ENCODE measurements around the gene PSKH1.
A peak's percentile ranks its signal among the peaks of the same experiment; 100 is the strongest.
"Not testable (repeated sequence)": the region's sequence is repeated elsewhere in the genome, so short reads cannot be mapped to it uniquely, and the experiment has no call there.

PSKH1 gene

DNA sequence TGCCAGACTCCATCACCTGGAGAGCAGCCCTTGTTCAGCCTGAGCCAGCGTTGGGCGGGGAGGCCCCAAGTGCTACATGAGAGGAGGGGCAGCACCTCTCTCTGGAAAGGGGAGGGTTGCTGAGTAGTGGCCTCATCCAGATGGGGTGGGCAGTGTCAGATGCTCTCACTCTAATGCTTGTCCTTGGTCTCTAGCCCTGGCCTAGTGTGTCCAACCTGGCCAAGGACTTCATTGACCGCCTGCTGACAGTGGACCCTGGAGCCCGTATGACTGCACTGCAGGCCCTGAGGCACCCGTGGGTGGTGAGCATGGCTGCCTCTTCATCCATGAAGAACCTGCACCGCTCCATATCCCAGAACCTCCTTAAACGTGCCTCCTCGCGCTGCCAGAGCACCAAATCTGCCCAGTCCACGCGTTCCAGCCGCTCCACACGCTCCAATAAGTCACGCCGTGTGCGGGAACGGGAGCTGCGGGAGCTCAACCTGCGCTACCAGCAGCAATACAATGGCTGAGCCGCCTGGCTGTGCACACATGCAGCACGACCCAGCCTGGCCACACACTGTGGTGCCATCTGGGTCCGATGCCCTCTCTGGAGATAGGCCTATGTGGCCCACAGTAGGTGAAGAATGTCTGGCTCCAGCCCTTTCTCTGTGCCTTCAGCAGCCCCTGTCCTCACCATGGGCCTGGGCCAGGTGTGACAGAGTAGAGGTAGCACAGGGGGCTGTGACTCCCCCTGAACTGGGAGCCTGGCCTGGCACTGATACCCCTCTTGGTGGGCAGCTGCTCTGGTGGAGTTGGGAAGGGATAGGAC is 34.3 kb downstream of the PSKH1 start:
- no peak for DNase-seq

GRCh38 chr16:67928147-67928546 is 35.1 kb downstream of the PSKH1 start:
- no peak for DNase-seq

DNA sequence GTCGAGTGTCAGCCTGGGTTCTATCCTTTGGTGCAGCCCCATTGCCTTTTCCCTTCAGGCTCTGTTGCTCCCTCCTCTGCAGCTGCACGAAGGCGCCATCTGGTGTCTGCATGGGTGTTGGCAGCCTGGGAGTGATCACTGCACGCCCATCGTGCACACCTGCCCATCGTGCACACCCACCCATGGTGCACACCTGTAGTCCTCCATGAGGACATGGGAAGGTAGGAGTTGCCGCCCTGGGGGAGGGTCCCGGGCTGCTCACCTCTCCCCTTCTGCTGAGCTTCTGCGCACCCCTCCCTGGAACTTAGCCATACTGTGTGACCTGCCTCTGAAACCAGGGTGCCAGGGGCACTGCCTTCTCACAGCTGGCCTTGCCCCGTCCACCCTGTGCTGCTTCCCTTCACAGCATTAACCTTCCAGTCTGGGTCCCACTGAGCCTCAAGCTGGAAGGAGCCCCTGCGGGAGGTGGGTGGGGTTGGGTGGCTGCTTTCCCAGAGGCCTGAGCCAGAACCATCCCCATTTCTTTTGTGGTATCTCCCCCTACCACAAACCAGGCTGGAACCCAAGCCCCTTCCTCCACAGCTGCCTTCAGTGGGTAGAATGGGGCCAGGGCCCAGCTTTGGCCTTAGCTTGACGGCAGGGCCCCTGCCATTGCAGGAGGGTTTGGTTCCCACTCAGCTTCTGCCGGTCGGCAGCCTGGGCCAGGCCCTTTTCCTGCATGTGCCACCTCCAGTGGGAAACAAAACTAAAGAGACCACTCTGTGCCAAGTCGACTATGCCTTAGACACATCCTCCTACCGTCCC is 35.7 kb downstream of the PSKH1 start:
- peak; percentile 81 for DNase-seq

GRCh38 chr16:67930191-67930590 is 37.1 kb downstream of the PSKH1 start:
- DNase-seq: no peak

- DNase-seq: no peak
Observed at GRCh38 chr16:67930678-67931211, 37.7 kb downstream of the PSKH1 start.

DNA sequence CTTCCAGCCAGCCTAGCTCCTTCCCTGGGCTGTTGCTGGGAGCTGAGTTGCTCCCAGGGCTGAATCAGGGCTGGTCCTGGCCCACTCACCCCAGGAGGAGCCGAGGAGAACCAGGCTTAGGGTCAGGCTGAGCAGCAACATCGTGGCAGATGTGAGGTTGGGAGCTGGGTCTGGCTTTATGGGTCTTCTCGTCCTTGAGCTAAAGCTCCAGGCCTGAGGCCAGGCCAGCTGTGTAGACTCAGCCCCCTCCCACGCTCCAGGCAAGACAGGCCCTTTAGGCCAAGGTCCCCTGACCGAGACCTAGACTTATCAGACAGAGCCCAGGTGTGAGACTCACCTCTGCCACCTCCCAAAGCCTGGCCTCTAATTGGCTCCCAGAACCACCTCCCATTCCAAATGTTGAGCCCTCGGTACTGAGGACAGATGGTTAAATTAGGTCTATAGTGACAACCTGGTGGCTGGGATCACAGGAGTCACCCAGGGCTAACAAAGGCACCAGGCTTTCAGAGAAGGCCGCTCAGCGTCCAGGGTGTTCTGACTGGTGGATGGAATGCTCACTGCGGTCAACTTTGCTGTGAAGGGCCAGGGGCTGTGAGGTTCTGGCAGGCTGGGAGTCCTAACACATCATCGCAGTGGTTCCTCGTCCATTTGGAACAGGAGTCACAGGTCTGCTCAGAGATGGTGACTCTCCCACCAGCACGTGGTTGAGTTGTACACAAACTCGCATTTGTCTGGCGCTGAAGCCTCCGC is 38.8 kb downstream of the PSKH1 start, which contains the start of gene CTRL:
TSS of gene CTRL (minus strand) at position 151 of the 750 bp plus-strand sequence. CDS start at position 141, 10 bp downstream.
- DNase-seq: no peak

GRCh38 chr16:67932462-67932840 is 39.4 kb downstream of the PSKH1 start:
- no peak for DNase-seq

DNA sequence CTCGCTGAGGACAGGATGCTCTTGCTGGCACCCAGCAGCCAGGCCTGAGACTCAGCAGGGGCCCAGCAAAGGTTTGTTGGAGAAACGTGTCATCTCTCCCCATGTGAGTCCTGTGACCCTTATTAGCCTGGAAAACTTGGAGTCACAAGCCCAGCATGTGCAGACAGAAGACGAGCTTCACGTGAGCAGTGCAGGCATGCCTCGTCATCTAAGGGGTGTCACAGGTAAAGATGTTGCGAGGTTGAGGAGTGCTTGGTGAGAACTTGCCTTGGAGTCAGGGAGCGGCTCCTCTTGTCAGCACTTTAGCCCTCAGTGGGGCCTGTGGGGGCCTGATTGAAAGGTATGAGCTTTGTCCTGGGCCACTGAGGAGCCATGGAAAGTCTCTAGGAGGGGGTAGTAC is 40.8 kb downstream of the PSKH1 start:
- no peak for DNase-seq

GRCh38 chr16:67934306-67935100 is 41.4 kb downstream of the PSKH1 start:
- DNase-seq: no peak

GRCh38 chr16:67935101-67935401 is 42.0 kb downstream of the PSKH1 start:
- DNase-seq: no peak

DNA sequence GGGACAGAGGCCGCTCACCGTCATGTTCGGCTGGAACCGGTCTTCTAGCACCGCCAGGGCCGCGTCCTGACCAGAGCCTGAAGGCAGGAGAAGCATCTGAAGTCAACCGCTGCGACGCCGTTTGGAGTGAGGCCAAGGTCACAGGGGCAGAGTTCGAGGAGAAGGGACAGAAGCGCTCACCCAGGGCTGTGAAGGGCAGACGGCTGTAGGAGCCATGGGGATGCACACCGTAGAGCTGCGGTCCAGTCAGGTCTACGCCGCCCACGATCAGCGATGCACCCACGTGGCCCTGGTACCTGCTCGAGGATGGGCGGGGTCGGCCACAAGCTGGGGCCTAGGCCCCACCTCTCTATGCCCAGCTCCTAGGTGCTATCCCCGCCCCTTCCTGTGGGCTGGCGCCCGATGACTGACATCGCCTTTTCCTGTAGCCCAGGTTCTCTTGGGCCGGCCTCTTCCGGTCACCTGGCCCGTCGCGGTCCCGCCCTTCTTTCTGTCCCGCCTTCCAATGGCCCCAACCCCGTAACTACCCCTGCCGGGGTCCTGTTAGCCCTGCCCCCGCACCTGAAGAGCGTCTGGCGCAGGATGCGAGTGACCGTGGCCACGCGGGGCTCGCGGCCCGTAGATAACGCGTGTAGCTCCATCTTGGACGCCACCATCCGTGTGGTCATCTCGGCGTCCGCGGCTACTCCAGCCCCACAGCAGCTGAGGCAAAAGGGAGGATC is 42.5 kb downstream of the PSKH1 start:
- DNase-seq: peak; percentile 98

DNA sequence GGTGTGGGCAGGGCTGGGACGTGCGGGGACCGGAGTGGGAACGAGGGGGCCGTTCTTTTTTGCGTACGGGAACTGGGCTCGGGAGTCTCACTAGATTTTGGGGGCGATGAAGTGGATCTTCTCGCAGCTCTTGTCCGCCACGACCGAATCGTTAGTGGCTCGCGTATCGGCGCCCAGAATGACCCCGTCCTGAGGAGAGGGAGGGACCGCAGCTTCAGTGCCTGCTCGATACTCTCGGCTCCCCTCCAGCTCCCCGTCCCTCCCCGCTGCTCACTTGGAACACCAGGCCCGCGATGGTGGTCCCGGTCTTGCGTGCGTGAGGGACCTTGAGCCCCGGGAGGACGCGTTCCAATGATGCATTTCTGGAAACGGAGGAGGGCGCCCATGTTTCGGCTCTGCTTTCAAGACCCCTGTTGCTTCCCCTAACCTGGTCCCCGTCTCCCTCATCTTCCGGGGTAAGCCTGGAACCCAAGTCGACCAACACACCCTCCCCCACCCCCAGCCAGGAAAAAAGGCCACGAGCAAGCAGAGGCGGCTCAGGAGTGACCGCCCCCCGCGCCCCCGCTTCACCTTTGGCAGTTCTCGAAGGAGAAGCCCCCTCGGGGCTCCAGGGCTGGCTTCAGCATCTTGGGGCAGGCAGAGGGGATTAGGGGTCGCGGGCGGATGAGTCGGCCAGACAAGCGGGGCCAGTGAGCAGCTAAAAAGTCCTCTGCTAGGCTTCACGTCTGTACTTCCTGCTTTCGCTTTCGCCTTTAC is 43.2 kb downstream of the PSKH1 start, which contains the start of gene PSMB10:
TSS of gene PSMB10 (minus strand) at position 727 of the 756 bp plus-strand sequence. CDS start at position 626, 101 bp downstream.
- peak; percentile 89 for DNase-seq

DNA sequence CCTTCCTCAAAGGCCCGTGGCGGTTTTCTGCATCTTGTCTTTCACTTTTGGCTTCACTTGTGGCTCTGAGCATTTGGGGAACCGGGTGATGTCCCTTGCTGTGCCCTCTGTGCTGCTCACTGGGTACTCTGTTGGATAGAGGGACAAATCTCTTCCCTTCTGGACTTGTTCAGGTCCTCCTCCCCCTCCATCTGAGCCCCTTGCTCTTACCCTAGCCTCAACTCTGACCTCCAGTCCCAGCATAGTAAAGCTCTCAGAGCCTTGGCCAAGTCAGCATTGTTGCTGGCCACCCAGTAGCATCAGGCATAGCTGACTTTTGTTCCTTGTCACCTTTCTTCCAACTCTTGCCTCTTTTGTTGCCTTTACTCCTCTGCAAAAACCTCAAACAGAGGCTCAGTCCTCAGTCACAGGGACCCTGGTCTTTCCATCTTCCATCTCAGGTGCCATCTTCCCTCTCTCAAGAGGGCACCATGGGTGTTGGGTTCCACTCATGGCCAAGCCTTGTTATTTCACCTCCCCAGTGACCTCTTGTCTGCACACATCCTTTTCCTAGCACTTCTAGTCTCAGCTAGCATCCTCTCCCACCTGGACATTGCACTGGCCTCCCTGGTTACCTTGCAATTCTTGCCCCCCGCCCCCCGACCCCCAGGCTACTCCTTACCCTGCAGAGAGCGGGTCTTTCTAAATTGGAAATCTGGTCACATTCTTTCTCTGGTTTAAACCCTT is 44.0 kb downstream of the PSKH1 start:
- DNase-seq: peak; percentile 95

DNA sequence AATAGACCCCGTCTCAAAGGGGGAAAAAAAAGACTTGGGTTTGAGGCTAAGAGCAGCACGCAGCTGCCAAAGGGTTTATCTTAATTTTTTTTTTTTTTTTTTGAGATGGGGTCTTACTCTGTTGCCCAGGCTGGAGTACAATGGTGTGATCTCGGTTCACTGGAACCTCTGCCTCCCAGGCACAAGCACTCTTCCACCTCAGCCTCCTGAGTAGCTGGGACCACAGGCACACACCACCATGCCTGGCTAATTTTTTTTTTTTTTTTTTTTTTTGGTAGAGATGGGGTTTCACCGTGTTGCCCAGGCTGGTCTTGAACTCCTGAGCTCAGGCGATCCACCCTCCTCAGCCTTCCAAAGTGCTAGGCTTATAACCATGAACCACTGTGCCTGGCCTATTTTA is 44.7 kb downstream of the PSKH1 start:
- not testable (repeated sequence) for DNase-seq

GRCh38 chr16:67939507-67940445 is 46.7 kb downstream of the PSKH1 start:
- no peak for DNase-seq

GRCh38 chr16:67940446-67941089 is 47.5 kb downstream of the PSKH1 start:
- peak; percentile 12 for DNase-seq

DNA sequence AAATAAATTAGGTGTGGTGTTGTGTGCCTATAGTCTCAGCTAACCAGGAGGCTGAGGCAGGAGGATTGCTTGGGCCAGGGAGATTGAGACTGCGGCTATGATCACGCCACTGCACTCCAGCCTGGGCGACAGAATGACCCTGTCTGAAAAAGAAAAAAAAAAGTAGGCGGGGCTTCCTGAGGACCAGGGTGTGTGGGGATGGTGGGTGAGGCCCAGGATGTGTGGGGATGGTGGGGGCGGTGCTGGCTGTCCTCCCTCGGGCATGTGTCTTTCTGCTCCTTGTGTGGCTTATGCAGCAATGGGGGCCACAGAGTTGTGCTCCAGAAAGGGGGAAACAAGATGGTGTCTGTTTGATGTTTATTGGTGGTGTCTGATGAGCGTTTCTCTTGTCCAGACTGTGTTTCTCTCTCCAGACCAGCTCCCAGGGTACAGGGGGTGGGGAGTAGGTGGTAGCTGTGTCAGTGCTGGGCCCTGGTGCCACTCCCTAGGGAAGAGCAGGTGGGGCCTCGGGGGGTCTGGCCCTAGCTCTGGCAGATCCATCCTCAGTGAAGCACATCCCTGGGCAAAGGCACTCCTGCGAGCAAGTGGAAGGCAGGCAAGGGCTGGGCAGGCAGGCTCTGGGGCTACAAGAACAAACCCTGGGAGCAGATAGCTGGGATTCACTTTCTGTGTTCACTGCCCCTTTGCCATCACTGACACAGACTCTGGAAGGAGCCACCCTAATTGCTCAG is 48.6 kb downstream of the PSKH1 start:
- no peak for DNase-seq

DNA sequence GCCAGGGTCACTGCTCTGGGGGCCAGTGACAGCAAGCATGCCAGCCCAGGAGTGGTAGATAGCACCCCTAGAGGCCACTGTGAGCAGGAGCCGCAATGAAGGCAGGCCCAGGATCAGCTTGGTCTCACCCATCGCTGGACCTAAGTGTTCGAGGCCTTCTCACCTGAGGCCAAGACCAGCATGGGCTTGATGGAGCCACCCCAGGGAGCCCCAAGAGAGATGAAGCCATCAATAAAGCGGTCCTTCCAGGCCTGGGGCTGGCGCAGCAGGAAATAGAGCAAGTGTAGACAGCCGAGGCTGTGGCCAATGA is 49.1 kb downstream of the PSKH1 start:
- DNase-seq: peak; percentile 66

Measured in OCI-M1 (cell line).